ENCODE results near the gene RSF1. TPM values are rescaled to one million over a fixed set of nuclear protein-coding genes. Genes with fewer than 3 reads are reported as not detected.
"Not testable (repeated sequence)": the region's sequence is repeated elsewhere in the genome, so short reads cannot be mapped to it uniquely, and the experiment has no call there.

Gene RSF1, protein sequence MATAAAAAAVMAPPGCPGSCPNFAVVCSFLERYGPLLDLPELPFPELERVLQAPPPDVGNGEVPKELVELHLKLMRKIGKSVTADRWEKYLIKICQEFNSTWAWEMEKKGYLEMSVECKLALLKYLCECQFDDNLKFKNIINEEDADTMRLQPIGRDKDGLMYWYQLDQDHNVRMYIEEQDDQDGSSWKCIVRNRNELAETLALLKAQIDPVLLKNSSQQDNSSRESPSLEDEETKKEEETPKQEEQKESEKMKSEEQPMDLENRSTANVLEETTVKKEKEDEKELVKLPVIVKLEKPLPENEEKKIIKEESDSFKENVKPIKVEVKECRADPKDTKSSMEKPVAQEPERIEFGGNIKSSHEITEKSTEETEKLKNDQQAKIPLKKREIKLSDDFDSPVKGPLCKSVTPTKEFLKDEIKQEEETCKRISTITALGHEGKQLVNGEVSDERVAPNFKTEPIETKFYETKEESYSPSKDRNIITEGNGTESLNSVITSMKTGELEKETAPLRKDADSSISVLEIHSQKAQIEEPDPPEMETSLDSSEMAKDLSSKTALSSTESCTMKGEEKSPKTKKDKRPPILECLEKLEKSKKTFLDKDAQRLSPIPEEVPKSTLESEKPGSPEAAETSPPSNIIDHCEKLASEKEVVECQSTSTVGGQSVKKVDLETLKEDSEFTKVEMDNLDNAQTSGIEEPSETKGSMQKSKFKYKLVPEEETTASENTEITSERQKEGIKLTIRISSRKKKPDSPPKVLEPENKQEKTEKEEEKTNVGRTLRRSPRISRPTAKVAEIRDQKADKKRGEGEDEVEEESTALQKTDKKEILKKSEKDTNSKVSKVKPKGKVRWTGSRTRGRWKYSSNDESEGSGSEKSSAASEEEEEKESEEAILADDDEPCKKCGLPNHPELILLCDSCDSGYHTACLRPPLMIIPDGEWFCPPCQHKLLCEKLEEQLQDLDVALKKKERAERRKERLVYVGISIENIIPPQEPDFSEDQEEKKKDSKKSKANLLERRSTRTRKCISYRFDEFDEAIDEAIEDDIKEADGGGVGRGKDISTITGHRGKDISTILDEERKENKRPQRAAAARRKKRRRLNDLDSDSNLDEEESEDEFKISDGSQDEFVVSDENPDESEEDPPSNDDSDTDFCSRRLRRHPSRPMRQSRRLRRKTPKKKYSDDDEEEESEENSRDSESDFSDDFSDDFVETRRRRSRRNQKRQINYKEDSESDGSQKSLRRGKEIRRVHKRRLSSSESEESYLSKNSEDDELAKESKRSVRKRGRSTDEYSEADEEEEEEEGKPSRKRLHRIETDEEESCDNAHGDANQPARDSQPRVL (N-terminal part only)
- 104 TPM for total RNA-seq

DNA sequence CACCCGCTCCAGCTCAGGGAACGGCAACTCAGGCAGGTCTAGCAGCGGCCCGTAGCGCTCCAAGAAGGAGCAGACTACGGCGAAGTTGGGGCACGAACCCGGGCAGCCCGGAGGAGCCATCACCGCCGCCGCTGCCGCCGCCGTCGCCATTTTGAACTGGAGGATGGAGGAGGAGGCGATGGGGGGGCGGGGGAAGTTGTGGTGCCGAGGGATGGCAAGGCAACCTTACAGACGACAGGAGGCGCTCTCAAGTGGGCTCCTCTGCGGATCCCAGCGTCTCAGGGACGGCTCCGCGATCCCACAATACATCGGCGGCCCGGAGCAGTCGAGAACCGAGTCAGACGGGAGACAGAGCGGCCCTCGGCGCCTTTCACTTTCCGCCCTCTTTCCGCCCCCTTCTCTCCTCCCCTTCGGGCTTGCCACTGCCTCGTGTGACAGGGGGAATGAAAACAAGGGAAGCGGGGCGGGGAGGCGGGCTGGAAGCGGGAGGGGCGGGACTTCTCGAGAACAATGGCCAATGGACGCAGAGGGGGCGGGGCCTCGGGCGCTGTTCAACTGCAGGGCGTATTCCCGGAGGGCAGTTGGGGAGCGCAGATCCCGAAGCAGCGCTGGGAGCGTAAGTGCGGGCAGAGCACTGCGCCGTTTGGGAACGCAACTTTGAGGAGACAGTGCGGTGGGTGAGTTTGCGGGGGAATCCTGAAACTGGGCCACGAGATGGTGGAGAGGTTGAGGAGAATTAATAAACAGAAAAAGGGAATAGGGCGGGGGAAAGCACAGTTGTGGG is at the start of gene RSF1, which contains the start of gene AAMDC:
Gene RSF1 (minus strand): TSS at position 158 of the 784 bp plus-strand sequence. CDS start 8 bp downstream, at position 150.
Gene AAMDC (plus strand): TSS at position 580 of the 784 bp plus-strand sequence. CDS start 21,353 bp downstream, outside the sequence.
- peak; percentile 97 for ATAC-seq
- intact Hi-C loops (cut with DNase I), result no loop called here
- DNase-seq (ENCODE audit: low spot score), result peak; percentile 99

DNA sequence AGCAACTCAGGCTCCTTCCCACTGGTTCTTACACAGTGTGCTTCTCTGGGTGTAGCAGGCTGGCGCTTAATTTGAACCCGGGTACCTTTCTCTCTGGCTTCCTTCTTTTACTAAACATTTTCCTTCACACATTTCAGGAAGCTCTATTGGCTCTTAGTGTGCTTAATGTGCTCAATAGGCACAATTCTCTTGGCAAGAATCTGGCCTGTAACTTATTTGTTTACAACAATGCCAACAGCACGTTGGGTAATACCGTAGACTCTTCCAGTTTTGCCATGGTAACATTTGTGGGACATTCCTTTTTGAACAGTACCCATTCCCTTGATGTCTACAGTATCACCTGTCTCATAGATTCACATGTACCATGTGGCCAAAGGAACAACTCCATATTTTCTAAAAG is 48.2 kb upstream of the RSF1 start:
- intact Hi-C loops (cut with DNase I), result no loop called here
- ATAC-seq (no peak), DNase-seq (ENCODE audit: low spot score) (no peak)

- intact Hi-C loops (cut with DNase I), result no loop called here
- ATAC-seq (no peak), DNase-seq (ENCODE audit: low spot score) (no peak)
Observed at GRCh38 chr11:77866336-77866735, 45.8 kb upstream of the RSF1 start.

GRCh38 chr11:77865805-77866204 is 45.3 kb upstream of the RSF1 start:
- DNase-seq (ENCODE audit: low spot score), result no peak
- no peak for ATAC-seq
- intact Hi-C loops (cut with DNase I), result no loop called here

- intact Hi-C loops (cut with DNase I); ATAC-seq; DNase-seq (ENCODE audit: low spot score): not testable (repeated sequence)
Observed at GRCh38 chr11:77861444-77861843, 40.9 kb upstream of the RSF1 start.

DNA sequence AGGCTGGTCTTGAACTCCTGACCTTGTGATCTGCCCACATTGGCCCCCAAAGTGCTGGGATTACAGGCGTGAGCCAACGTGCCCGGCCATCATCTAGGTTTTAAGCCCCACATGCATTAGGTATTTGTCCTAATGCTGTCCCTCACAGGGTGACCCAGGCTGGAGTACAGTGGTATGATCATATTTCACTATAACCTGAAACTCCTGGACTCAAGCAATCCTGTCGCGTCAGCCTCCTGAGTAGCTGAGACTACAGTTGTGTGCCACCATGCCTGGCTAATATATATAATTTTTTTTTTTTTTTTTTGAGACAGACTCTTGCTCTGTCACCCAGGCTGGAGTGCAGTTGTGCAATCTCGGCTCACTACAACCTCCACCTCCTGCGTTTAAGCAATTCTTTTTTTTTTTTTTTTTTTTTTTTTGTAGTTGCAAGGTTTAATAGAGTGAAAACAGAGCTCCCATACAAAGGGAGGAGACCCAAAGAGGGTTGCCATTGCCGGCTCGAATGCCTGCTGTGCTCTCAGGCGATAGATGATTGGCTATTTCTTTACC is 37.5 kb upstream of the RSF1 start:
- DNase-seq (ENCODE audit: low spot score); intact Hi-C loops (cut with DNase I); ATAC-seq: not testable (repeated sequence)

DNA sequence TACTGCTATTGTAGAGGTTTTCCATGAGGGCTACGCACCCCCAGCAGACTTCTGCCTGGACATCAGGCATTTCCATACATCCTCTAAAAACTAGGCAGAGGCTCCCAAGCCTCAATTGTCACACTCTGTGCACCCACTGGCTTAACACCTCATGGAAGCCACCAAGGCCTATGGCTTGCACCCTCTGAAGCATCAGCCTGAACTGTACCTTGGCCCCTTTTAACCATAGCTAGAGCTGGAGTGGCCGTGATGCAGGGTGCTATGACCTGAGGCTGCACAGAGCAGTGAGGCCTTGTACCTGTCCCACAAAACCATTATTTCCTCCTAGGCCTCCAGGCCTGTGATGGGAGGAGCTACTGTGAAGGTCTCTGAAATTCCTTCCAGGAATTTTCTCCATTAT is 34.3 kb upstream of the RSF1 start:
- DNase-seq (ENCODE audit: low spot score) (no peak), ATAC-seq (no peak)
- intact Hi-C loops (cut with DNase I), result no loop called here

GRCh38 chr11:77851503-77851902 is 31.0 kb upstream of the RSF1 start:
- intact Hi-C loops (cut with DNase I), result no loop called here
- DNase-seq (ENCODE audit: low spot score), result no peak
- no peak for ATAC-seq

- intact Hi-C loops (cut with DNase I); ATAC-seq: not testable (repeated sequence)
Observed at GRCh38 chr11:77843700-77844099, 23.2 kb upstream of the RSF1 start.

DNA sequence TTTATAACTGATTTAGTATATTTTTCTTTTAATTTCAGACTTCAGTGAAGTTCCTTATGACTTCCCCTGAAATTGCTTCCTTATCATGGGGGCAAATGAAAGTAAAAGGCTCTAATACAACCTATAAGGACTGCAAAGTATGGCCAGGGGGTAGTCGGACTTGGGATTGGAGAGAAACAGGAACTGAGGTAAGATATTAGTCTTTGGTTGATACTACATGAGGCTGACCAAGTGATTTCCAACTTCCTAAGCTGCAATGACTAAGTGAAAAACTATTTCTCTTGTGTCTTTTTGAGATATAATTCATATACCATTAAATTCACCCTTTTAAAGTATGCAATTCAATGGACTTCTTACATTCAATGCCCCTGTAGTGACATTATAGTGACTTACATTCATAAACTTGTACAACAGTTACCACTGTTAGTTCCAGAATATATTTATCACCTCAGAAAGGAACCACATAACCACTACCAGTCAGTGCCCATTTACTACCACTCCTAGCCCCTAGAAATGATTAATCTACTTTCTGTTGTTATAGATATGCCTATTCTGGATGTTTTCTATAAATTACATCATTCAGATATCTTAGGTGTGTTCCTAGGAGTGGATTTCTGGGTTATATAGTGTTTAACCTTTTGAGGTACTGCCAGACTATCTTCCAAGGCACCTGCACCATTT is 22.1 kb upstream of the RSF1 start:
- ATAC-seq (no peak), DNase-seq (ENCODE audit: low spot score) (no peak)
- intact Hi-C loops (cut with DNase I), result no loop called here

More at GRCh38 chr11:77843700-77844099, 23.2 kb upstream of the RSF1 start:
- DNase-seq (ENCODE audit: low spot score), result not testable (repeated sequence)

DNA sequence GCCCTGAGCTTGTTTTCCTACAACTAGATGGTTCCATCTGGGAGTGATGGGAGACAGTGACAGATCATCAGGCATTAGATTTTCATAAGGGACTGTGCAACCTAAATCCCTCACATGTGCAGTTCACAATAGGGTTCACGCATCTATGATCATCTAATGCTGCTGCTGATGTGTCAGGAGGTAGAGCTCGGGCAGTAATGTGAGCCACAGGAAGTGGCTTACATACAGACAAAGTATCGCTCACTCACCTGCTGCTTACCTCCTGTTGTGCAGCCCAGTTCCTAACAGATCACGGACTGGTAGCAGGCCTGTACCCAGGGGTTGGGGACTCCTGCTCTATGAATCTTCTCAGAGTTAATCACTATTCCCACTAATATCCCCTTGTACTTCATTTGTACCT is 12.8 kb upstream of the RSF1 start:
- DNase-seq (ENCODE audit: low spot score) (no peak), ATAC-seq (no peak)
- intact Hi-C loops (cut with DNase I), result no loop called here

DNA sequence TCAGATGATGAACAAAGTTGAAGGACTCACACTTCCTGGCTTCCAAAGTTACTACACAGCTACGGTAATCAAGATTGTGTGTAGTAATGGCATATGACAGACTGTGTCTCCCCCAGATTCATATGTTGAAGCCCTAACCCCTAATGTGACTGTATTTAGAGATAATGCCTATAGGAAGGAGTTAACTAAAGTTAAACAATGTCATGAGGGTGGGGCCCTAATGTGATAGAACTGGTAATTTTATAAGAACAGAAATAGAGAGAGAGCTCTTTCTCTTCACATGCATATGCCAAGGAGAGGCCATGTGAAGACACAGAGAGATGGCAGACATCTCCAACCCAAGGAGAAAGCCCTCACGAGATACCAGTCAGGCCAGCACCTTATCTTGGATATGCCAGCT is 8.4 kb upstream of the RSF1 start:
- intact Hi-C loops (cut with DNase I), result no loop called here
- no peak for ATAC-seq
- no peak for DNase-seq (ENCODE audit: low spot score)

DNA sequence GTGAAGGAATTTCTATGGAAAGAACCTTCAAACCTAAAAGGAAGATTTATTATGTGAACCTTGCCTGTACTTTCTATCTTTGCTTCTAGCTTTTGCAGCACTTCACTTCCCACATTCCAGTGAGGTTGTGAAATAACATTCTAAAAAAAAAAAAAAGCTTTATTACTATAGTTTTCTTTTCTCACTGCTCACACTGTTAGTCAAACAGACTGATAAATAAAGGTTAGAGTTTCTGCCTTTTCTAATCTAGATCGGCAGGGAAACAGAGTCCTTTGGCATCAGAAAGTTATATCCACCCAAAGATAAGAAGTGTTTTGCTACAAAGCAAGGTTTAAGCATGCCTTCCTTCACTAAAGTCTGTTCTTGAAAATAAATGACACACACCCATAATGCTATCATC is 3.3 kb upstream of the RSF1 start:
- no peak for ATAC-seq
- intact Hi-C loops (cut with DNase I), result no loop called here
- no peak for DNase-seq (ENCODE audit: low spot score)

GRCh38 chr11:77822126-77822525 is 1.6 kb upstream of the RSF1 start:
- intact Hi-C loops (cut with DNase I); DNase-seq (ENCODE audit: low spot score); ATAC-seq: not testable (repeated sequence)

DNA sequence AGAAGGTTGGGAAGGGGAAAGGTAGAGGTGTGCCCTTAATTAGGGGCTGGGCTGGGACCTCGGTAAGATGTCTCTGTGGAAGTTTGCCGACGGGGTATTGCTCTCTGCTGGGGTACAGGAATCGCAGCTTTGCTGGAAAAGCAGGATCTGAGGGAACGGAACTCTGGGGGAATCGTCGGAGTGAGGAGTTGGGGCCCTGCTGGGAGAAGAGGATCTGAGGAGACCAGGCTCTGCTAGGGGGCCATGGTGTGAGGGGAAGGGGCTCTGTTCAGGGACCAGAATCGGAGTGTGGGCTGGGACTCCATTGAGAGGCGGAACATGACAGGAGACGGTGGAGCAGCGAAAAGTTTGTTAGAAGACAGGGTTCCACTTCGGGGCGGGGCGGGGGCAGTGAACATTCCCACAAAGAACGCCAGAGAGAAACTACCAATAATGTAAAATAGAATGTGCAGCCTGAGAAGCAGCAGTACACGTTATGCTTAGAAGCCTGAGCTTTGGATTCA is 878 bp upstream of the RSF1 start:
- intact Hi-C loops (cut with DNase I), result no loop called here
- ATAC-seq (peak; percentile 2), DNase-seq (ENCODE audit: low spot score) (peak; percentile 64)

- peak; percentile 41 for ATAC-seq
- peak; percentile 79 for DNase-seq (ENCODE audit: low spot score)
- intact Hi-C loops (cut with DNase I), result no loop called here
Observed at GRCh38 chr11:77819921-77820564, 479 bp downstream of the RSF1 start.
